GM10266 (cell line): Measurements from ENCODE around the gene TAMM41.
A peak's percentile ranks its signal among the peaks of the same experiment; 100 is the strongest.

ENCODE experiments used
- DNase-seq: peaks from one replicate; pipeline ENCODE4 v3.0.0; 2012; ENCODE audit errors: extremely low spot score
- TF ChIP-seq, protein P1 (sequence below): IDR thresholded peaks from 2 replicates; pipeline ENCODE4 v1.5.1; 2012; ENCODE audit warnings: mild to moderate bottlenecking, low read depth; ENCODE audit not compliant: control insufficient read depth, insufficient read depth; ENCODE audit errors: missing control alignments

TAMM41 gene

DNA sequence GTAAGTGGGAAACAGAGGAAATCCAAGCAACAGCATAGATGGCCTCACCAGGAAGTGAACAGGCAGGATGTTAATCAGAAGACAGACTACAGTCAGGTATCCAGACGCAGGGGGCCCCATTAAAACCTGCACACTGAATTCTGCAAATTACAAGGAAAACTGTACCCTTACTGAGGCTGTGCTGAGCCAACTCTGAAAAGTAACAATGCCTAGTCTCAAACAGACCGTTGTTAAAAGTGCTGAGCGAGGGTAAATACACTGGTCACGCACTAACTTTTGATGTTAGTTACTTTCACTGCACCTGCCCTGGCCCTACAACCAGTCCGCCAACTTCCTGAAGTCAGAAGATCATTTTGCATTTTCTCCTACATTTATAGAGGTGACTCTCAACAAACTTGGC is 1.0 kb downstream of the TAMM41 start:
- DNase-seq: no peak
- TF ChIP-seq, protein P1, sequence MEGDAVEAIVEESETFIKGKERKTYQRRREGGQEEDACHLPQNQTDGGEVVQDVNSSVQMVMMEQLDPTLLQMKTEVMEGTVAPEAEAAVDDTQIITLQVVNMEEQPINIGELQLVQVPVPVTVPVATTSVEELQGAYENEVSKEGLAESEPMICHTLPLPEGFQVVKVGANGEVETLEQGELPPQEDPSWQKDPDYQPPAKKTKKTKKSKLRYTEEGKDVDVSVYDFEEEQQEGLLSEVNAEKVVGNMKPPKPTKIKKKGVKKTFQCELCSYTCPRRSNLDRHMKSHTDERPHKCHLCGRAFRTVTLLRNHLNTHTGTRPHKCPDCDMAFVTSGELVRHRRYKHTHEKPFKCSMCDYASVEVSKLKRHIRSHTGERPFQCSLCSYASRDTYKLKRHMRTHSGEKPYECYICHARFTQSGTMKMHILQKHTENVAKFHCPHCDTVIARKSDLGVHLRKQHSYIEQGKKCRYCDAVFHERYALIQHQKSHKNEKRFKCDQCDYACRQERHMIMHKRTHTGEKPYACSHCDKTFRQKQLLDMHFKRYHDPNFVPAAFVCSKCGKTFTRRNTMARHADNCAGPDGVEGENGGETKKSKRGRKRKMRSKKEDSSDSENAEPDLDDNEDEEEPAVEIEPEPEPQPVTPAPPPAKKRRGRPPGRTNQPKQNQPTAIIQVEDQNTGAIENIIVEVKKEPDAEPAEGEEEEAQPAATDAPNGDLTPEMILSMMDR: no peak

DNA sequence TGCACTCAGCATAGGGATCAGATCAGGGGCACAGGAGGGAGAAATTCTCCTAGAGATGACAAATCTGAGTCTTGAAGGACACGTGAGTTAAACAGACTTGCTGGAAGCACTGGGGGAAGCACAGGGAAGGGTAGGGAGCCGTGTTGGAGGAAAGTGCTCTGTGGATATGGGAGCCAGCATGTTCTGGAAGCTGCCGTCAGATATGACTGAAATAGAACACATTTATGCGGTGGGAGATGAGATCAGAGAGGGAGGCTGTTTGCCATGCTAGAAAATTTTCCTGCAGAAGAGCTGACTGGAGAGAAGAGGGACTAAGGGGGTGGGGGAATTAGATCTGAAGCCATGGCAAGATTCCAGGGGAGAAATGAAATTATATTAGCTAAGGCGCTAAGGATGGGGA is 1.8 kb downstream of the TAMM41 start:
- no peak for DNase-seq
- TF ChIP-seq, protein P1: no peak

DNA sequence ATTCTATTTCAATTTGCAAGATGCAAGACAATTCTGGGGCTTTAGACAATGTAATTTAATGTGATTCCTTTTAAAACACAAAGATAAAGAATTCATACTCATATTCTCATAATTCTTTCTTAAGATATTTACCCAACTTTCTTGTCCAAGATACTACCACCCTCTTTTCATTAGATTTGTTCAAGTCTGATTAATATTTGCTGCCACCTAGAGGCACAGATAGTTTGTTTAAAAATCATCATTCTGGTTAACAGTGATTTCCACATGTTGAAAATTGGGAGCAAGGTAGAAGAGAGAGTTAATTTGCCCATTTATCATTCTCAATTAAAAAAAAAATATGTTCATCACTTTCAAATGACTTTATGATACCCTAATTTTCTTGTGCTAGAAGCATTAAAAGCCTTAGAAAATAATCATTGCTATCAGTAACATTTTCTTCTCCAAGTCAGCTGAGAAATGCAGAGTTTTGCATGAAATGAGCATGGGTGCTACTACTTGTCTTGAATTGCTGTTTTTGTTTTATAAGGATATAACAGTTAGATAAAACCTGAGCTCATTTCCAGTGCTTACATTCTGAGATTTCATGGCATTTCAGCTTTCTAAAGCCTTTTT is 11.6 kb downstream of the TAMM41 start:
- DNase-seq: peak; percentile 16
- TF ChIP-seq, protein P1: peak; percentile 56

DNA sequence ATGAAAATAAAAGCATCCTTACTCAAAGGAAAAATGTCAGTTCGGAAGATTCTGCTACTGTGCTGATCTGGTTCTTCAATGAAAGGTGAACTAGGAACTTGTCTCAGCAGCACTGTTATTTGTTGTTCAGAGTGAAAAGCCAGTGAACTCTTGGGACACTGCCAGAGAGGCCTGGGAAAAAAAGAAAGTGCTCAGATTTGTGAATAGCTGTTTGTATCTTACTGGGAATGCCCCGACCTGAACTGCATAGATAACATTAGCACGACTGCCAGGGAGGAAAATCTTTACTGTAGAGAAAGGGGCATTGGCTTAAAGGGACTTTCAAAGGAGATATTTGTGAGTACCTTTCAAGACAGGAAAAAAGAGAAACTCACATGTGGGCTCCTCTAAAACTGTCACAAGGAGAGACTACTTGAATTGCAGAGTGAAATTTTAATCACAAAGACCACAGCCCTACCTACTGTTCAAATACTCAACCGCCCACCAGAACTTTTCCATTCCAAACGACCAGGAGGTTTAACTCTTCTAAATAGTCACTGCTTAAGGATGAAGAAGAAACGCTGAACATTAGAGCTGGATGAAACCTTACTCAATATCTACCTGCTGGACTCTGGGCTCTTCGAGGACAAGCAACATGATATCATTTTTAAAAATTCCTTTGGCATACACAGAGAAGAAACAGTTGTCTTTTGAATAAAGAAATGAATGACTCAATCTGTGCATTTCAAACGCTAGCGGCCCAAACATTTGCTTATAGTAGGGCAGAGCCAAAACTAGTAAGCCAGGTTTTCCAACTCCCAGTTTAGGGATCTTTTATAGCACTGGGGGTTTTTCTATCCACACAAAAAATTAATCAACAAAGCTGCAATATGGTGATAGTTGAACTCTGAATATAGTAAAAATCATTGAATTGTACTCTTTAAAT is 13.4 kb downstream of the TAMM41 start:
- TF ChIP-seq, protein P1: no peak
- DNase-seq: no peak

DNA sequence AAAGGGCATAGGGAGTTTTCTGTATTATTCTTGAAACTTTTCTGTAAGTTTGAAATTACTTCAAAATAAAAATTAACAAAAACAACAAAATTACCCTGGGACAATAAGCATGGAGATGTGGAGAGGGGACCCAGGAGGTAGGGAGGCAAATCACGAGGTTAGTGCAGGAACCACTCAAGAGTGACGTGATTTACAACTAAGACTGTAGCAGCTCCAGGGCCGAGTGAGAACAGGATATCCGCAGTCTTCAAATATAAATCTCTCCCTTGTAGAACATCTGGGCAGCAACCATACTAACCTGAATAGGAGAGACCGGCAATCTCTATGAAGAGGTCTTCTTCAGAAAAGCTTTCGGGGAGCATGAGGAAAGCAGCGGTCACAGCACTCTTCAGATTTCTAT is 17.3 kb downstream of the TAMM41 start:
- TF ChIP-seq, protein P1: no peak
- DNase-seq: no peak

DNA sequence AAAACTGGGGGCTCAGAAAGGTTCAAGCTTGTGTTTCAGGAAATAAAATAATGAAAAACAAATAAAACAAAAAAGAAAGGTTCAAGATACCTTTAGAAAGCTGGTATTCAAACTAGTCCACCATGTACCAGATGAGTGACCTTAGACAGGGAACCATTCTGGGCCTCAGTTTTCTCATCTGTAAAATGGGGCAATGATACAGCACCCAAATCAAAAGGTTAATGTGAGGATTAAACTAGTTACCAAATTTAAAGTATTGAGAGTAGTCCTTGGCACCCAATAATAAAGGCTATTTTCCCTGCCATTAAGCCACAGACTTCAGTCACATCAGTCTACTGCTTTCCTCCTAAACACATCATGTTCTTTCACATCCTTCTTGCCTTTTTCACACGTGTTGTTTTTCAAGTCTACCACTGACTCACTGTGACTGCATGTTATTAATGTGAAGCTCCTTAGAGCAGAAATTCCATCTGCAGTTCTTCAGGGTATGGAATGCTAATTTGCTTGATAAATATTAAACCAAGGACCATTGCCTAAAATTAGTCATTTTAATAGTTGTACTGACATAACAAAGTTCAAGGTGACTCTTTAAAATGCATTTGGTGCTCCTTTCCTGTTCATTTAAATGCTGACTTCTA is 19.9 kb downstream of the TAMM41 start:
- TF ChIP-seq, protein P1: no peak
- no peak for DNase-seq
